GM21447 (cell line): ENCODE results near the gene ZBTB43.

ENCODE experiments used
- ATAC-seq: cut with Tn5 transposase; IDR thresholded peaks from one replicate; pipeline ENCODE4 v1.9.1; 2021; ENCODE audit not compliant: unreplicated experiment

ZBTB43 gene

GRCh38 chr9:126885131-126885641, 80.3 kb downstream of the ZBTB43 start:
- ATAC-seq: no peak

GRCh38 chr9:126886034-126886822, 81.4 kb downstream of the ZBTB43 start:
- no peak for ATAC-seq

- no peak for ATAC-seq
These were observed 82.1 kb downstream of the ZBTB43 start for GRCh38 chr9:126886897-126887296.
